ENCODE results near the gene SLC5A9.

GRCh38 chr1:48175116-48175515 lies 47.4 kb upstream of the SLC5A9 start:
- TF ChIP-seq CTCF (IDR thresholded peaks at IDR 0.05) (no peak), EZH2 (IDR thresholded peaks at IDR 0.05; ENCODE audit: borderline replicate concordance, insufficient read depth, low read depth, low read length, poor library complexity, severe bottlenecking) (no peak)

Measured in B cell (primary cell).